Measurements from ENCODE around the gene CYP39A1.

DNA sequence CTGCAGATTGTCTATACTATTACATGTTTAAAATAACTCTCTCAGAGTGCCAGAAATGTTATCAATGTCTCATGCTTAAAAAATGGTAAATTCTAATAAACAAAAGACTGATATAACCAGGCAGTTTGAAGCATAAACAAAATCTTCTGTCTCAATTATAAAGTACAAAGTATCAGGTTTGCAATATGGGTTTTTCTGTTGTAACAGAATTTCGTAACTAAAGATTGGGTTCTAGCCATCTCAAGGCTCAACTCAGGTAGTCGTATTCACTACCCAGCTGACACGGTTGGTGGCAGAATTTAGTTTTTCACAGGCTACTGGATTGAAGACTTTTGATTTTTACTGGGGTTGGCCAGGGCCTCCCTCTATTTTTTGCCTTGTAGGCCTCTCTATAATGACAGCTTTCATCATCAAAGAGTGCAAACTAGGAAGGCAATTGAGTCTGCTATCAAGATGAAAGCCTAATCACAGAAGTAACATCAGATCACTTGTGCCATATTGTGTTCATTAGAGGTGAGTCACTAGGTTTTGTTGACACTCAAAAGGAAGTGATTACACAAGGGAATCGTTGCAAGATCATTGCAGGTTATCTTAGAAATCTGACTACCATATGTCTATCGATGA is 3.6 kb downstream of the CYP39A1 start:
- TF ChIP-seq, protein P1, sequence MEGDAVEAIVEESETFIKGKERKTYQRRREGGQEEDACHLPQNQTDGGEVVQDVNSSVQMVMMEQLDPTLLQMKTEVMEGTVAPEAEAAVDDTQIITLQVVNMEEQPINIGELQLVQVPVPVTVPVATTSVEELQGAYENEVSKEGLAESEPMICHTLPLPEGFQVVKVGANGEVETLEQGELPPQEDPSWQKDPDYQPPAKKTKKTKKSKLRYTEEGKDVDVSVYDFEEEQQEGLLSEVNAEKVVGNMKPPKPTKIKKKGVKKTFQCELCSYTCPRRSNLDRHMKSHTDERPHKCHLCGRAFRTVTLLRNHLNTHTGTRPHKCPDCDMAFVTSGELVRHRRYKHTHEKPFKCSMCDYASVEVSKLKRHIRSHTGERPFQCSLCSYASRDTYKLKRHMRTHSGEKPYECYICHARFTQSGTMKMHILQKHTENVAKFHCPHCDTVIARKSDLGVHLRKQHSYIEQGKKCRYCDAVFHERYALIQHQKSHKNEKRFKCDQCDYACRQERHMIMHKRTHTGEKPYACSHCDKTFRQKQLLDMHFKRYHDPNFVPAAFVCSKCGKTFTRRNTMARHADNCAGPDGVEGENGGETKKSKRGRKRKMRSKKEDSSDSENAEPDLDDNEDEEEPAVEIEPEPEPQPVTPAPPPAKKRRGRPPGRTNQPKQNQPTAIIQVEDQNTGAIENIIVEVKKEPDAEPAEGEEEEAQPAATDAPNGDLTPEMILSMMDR (IDR thresholded peaks at IDR 0.05) = no peak
- TF ChIP-seq POLR2A (IDR thresholded peaks at IDR 0.05) = no peak
